Dermis microvascular lymphatic vessel endothelial cell (primary cell): ENCODE results near the gene ITPRIPL1. TPM values are rescaled to one million over a fixed set of nuclear protein-coding genes. Genes with fewer than 3 reads are reported as not detected.

Source experiments
- DNase-seq, 2 donors: peaks; one replicate each; pipeline versions ENCODE4 v3.0.0 to v3.0.0-alpha.2; 2010; ENCODE audit warnings: low read depth in 2 of 2
- total RNA-seq: library from RNA; depleted of rRNA; stranded (reverse); fragments of >200 nt; gene quantifications from 2 replicates; pipeline ENCODE4 v1.2.1, GENCODE V29; 2014

Gene ITPRIPL1
- total RNA-seq, 1 donor from 2014 or later, result 4.4 TPM

- peak in 1 of 2 donors; percentile 33 for DNase-seq
Measured at GRCh38 chr2:96320728-96321622, 4.1 kb upstream of the ITPRIPL1 start.

- no peak for DNase-seq
Measured at GRCh38 chr2:96323849-96324248, 1.3 kb upstream of the ITPRIPL1 start.

DNA sequence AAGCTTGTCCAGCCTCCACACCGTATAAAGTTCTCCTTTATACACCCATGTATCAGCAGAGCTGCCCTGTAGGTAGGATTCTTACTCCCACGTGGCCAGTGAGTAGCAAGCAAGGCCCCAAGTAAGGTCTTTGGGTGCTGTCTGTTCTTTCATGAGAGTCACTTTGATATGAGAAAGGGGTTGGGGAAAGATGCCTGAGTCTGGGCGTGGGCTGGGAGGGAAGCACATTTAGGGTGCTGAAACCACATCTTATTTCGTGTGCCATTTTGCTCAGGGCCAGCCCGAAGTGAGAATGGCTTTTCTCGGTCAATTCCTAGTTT, 436 bp upstream of the ITPRIPL1 start:
- no peak for DNase-seq

- DNase-seq, result no peak
Measured at GRCh38 chr2:96325884-96326255, 753 bp downstream of the ITPRIPL1 start.

- no peak for DNase-seq
Measured at GRCh38 chr2:96326564-96326963, 1.4 kb downstream of the ITPRIPL1 start.

DNA sequence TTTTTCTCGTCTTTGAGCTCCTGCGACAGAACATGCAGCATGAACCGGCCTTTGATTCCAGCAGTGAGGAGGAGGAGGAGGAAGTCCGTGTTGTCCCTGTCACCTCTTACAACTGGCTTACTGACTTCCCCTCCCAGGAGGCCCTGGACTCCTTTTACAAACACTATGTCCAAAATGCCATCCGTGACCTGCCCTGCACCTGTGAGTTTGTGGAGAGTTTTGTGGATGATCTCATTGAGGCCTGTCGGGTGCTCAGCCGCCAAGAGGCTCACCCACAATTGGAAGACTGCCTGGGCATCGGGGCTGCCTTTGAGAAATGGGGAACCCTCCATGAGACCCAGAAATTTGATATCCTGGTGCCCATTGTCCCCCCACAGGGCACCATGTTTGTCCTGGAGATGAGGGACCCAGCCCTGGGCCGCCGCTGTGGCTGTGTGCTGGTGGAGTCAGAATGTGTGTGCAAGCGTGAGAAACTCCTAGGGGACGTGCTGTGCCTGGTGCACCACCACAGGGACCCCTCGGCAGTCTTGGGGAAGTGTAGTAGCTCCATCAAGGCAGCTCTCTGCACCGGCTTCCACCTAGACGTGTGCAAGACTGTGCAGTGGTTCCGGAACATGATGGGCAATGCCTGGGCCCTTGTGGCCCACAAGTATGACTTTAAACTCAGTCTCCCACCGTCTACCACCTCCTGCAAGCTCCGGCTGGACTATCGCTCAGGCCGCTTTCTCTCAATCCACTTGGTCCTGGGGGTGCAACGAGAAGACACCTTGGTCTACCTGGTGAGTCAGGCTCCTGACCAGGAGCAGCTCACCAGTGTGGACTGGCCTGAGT, 2.1 kb downstream of the ITPRIPL1 start:
- DNase-seq, result no peak

GRCh38 chr2:96329456-96329855, 4.3 kb downstream of the ITPRIPL1 start:
- peak; percentile 85 to 88 for DNase-seq

DNA sequence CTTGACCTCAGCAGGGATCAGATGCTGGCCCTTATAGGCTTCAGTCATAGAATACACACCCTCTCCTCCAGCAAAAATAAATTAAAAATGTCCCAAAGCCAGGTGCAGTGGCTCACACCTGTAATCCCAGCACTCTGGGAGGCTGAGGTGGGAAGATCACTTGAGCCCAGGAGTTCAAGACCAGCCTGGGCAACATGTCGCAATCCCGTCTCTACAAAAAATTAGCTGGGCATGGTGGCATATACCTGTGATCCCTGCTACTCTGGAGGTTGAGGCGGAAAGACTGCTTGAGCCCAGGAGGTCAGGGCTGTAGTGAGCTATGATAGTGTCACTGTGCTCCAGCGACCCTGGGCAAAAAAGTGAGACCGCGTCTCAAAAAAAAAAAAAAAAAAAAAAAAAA, 4.8 kb downstream of the ITPRIPL1 start:
- no peak for DNase-seq

- DNase-seq, result no peak
Measured at GRCh38 chr2:96330407-96330806, 5.3 kb downstream of the ITPRIPL1 start.

- no peak for DNase-seq
Measured at GRCh38 chr2:96333708-96334107, 8.6 kb downstream of the ITPRIPL1 start.

- no peak for DNase-seq
Measured at GRCh38 chr2:96336104-96336775, 11.1 kb downstream of the ITPRIPL1 start.

DNA sequence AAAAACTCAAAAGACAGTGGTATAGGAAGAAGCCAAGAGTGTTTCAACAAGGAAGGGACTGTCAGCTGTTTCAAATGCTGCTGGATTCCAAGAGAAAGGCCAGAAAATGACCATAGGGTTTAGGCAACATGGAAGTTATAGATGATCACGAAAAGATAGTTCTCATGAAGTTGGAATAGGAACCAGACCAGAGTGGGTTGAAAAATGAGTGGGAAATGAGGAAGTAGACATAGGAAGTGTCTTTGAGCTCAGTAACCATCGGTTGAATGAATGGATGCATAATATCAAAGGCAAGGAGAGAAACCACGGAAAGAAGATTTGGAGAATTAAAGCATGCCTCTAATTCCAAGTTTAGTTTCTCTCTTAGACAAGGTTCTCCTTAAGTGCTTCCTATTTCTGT, 11.8 kb downstream of the ITPRIPL1 start:
- no peak for DNase-seq

GRCh38 chr2:96340493-96341414, 15.6 kb downstream of the ITPRIPL1 start:
- DNase-seq, result no peak

DNA sequence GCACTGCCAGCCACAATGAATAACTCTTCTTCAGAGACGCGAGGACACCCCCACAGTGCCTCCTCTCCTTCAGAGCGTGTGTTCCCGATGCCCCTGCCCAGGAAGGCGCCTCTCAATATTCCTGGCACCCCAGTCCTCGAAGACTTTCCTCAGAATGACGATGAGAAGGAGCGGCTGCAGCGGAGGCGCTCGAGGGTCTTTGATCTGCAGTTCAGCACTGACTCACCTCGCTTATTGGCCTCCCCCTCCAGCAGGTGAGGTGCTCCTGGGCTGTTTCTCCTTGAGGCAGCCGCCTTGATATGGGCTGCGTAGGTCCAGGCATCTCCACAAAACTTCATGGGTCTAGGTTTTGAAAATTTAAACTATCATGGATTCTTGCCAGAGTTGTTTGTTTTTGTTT, 16.5 kb downstream of the ITPRIPL1 start:
- DNase-seq, result no peak

DNA sequence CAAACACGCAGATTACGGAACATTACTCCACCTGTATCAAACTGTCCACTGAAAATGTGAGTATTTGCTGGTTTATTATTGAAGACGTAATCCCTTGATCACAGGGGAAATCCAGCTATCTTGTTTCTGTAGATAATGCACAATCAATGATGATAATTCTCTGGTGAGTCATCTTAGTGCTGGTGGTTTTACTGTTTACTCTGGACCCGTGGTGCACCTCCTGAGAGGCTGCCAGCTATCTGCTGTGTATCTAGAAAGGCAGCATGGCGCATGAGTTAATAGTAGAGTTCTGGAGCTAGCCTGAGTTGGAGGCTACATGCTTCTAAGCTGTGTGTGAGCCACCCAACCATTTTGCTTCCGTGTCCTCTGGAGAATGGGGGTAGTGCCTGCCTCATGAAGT, 17.0 kb downstream of the ITPRIPL1 start:
- DNase-seq, result peak; percentile 14 to 79

DNA sequence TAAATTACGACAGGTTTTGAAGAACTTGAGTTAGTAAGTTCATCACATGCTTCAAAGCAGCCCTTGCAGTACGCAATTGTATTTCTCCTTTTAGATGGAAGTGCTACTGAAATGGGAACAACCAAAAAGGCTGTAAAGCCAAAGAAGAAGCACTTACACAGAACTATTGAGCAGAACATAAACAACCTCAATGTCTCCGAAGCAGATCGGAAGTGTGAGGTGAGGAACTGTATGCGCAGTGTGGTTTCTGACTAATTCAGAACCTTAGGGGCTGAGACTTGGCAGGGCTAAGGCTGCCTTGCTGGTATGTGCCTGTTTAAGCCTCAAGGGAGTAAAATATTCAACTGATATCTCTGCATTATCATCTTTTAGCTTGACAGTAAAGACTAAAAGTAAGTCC, 18.9 kb downstream of the ITPRIPL1 start:
- no peak for DNase-seq

- peak in 1 of 2 donors; percentile 20 for DNase-seq
Measured at GRCh38 chr2:96345438-96345837, 20.3 kb downstream of the ITPRIPL1 start.

- no peak for DNase-seq
Measured at GRCh38 chr2:96345868-96346462, 20.8 kb downstream of the ITPRIPL1 start.

- DNase-seq, result no peak
Measured at GRCh38 chr2:96347395-96347794, 22.3 kb downstream of the ITPRIPL1 start.

GRCh38 chr2:96353032-96353561, 28.0 kb downstream of the ITPRIPL1 start:
- DNase-seq, result peak; percentile 59 to 67
